AG04449 (cell line): ENCODE results near the gene EMD.
"Not testable (repeated sequence)": the region's sequence is repeated elsewhere in the genome, so short reads cannot be mapped to it uniquely, and the experiment has no call there.

Experiments
- CTCF ChIA-PET: fragments of 350-600 bp; formaldehyde crosslinking; extraction: SDS; loops from one replicate; lab custom pipeline; 2021; ENCODE audit warnings: antibody characterized with exemption; lab: Yijun Ruan, JAX
- POLR2A ChIA-PET: fragments of 400-600, 350-600 bp; formaldehyde crosslinking; extraction: SDS; loops from one replicate; lab custom pipeline; 2020; ENCODE audit warnings: antibody characterized with exemption, inconsistent platforms; lab: Yijun Ruan, JAX
- DNase-seq: peaks from one replicate; pipeline ENCODE4 v3.0.0-alpha.2; 2010; ENCODE audit warnings: low read depth, low spot score
- H3K4me3 ChIP-seq: 2 replicates; pipeline ENCODE4 v1.5.1; 2011; ENCODE audit warnings: low read depth, mild to moderate bottlenecking, control low read depth, low read length
- TF ChIP-seq, protein P1 (sequence below): IDR thresholded peaks from one replicate; pipeline ENCODE4 v1.5.1; 2011; ENCODE audit warnings: mild to moderate bottlenecking, moderate library complexity, low read length, control low read depth, inconsistent platforms; ENCODE audit not compliant: insufficient read depth; ENCODE audit errors: missing control alignments

EMD gene

DNA sequence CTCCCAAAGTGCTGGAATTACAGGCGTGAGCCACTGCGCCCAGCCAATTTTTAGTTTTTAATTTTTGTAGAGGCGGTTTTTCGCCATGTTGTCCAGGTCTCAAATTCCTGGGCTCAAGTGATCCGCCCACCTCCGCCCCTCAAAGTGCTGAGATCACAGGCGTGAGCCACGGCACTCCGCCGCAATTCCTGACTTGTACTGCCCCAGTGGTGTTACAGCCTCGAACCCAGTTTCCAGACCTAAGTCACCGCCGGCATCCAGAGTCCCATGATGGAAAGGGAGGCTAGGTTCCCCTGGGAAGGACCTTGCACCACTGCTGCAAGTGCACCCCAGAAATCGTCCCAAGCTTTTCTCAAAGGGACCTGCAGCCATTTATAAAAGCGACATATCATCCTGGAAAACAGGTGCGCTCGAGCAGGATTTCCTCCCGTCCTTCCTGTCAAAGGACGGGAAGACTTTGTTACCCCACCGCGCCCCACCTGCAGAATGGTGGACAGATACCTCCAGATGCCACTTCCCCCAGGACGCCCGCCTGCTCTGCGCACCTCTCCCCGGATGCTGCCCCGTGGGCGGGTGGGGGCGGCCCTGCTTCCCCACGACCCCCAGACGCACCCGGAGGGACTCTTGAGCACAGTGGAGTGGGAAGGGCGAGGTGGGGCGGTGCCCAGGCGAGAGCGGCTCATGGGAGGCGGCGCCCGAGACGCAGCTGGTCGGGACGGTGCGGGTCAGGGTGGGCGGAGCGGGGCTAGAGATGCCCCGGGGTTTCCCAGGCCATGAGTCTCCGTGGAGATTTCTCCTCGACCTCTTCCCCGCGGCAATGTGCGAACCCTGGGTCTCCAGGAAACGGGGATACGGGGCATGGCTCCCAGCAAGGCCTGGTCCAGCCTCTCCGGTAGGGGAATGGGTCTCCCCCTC, 18.1 kb downstream of the EMD start:
- peak overlapping the region; percentile 58 for H3K4me3 ChIP-seq
- POLR2A ChIA-PET: interaction anchor here (0.9 to 1.5 kb wide), 8 partner anchors 12 to 150 kb away, joined by 3 to 10 read pairs (median 4); partner anchors contain the start of genes ATP6AP1, DNASE1L1, IKBKG and SLC10A3
- no peak for DNase-seq
- CTCF ChIA-PET: interaction anchor here (1.6 to 2.8 kb wide), 2 partner anchors 11 to 23 kb away, joined by 4 to 12 read pairs; partner anchors contain the start of genes DNASE1L1 and FLNA
- TF ChIP-seq, protein P1, sequence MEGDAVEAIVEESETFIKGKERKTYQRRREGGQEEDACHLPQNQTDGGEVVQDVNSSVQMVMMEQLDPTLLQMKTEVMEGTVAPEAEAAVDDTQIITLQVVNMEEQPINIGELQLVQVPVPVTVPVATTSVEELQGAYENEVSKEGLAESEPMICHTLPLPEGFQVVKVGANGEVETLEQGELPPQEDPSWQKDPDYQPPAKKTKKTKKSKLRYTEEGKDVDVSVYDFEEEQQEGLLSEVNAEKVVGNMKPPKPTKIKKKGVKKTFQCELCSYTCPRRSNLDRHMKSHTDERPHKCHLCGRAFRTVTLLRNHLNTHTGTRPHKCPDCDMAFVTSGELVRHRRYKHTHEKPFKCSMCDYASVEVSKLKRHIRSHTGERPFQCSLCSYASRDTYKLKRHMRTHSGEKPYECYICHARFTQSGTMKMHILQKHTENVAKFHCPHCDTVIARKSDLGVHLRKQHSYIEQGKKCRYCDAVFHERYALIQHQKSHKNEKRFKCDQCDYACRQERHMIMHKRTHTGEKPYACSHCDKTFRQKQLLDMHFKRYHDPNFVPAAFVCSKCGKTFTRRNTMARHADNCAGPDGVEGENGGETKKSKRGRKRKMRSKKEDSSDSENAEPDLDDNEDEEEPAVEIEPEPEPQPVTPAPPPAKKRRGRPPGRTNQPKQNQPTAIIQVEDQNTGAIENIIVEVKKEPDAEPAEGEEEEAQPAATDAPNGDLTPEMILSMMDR: no peak

DNA sequence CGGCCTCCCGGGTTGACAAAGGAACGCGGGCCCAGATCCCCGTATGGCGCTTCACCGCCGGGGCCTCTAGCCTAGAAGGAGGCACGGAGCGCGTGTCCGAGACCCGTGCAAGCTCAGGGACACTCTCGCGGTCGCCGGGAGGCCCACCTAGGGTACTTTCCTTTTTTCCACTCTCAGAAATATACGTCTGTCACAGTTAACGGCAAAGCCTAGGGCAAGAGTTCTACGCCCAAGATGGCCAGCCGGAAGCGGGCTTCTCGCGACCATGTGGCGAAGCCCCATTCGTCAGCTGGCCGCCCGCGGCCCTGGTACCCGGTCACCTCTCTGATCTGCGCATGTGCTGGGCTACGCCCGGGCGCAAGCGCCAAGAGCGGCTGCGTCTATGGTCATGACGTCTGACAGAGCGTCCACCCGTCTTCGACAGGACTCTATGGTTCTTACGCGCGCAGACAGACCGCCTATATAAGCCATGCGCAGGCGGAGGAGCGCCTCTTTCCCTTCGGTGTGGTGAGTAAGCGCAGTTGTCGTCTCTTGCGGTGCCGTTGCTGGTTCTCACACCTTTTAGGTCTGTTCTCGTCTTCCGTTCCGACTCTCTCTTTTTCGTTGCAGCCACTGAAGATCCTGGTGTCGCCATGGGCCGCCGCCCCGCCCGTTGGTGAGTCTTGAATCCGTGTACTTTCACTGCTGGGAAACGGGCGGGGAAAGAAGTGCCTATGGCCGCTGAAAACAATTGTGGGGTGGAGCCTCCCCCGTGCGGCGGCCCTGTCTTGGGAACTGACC, 19.0 kb downstream of the EMD start, which contains the start of gene RPL10:
Gene RPL10, plus strand, starts transcription at position 490 of the 780 bp plus-strand sequence. Its CDS starts 143 bp downstream, at position 633.
- DNase-seq: peak; percentile 88
- ChIA-PET POLR2A (interaction anchor here (0.7 to 3.7 kb wide), 12 partner anchors 9 to 149 kb away, joined by 3 to 15 read pairs (median 4); partner anchors contain the start of genes ATP6AP1, DNASE1L1, IKBKG and SLC10A3), CTCF (interaction anchor here (0.6 to 2.8 kb wide), 7 partner anchors 10 to 136 kb away, joined by 3 to 12 read pairs (median 5); partner anchors contain the start of genes DNASE1L1 and FLNA)
- peak within 1 kb of the TSS; percentile 79 for H3K4me3 ChIP-seq
- TF ChIP-seq, protein P1: no peak

DNA sequence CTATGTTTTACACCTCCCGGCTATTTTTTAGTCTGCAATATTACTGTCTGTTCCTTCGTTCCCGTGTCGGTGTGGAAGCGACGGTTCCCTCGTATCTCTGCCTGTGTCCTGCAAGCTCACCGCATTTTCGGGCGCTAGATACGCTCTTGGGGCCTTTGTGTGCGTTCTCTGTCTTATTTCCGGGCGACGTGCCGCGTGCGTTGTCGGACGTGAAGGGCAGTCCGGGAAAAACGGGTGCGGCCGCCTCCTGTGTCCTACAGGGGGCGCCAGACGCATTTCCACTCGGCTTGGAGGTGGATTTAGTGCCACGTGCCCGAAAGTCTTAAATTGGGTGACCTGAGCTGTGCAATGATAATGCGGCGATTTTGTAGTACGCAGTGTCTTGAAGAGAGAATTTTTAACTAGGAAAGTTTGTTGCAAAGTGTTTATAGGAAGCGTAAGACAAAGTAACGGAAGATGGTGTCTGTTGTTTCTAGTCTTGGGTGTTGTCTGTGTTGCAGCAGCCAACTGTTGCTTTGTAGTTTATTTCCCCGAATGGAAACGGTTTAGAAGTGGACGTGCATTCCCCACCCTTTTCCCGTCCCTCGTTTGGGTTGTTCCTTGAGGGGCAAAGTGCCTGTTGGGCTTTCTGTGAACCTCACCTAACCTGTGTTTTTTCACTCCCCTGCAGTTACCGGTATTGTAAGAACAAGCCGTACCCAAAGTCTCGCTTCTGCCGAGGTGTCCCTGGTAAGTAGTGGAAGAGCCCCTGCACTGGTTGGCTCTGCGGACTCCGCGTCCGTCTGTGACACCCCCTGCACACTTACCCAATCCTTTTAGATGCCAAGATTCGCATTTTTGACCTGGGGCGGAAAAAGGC, 19.8 kb downstream of the EMD start:
- ChIA-PET POLR2A (interaction anchor here (0.7 to 3.7 kb wide), 9 partner anchors 8 to 142 kb away, joined by 3 to 15 read pairs (median 5); partner anchors contain the start of genes DNASE1L1, FAM3A, SLC10A3 and TAFAZZIN), CTCF (interaction anchor here (0.6 to 2.8 kb wide), 8 partner anchors 10 to 138 kb away, joined by 3 to 12 read pairs (median 6); partner anchors contain the start of gene DNASE1L1)
- TF ChIP-seq, protein P1: peak; percentile 80
- no peak for DNase-seq
- peak overlapping the region; percentile 79 for H3K4me3 ChIP-seq

DNA sequence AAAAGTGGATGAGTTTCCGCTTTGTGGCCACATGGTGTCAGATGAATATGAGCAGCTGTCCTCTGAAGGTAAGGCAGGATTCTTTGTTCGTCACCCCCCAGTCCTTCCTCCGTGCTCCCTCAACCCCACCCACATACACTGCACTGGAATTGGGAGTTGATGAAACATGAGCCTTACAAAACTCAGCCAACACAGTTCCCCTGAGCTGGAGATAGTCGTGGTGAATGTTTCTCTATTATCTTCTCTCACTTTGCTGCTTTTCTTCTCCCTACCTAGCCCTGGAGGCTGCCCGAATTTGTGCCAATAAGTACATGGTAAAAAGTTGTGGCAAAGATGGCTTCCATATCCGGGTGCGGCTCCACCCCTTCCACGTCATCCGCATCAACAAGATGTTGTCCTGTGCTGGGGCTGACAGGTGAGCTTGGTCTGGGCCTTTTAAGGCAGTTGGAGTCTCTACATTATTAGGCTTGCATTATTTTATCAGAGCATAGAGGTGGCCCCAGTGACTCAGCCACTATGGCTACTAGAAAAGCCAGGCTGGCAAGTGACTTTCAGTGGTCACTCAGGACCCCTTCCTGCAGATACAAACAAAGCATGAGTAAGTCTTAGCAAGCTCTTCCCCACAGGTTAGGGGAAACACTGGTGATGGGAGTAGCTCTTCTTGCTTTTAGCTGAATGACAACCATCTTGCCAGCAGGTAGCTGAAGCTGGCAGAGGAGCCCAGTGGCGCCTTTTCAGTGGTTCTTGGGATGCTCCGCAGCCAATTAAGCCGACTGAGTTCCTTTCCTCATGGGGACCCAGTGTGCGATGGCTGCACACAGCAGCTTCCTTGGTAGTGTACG, 20.7 kb downstream of the EMD start:
- CTCF ChIA-PET: interaction anchor here (0.5 to 2.8 kb wide), 6 partner anchors 9 to 472 kb away, joined by 3 to 12 read pairs (median 6); partner anchors contain the start of gene DNASE1L1
- peak overlapping the region; percentile 79 for H3K4me3 ChIP-seq
- POLR2A ChIA-PET: interaction anchor here (0.6 to 3.7 kb wide), 5 partner anchors 10 to 132 kb away, joined by 3 to 15 read pairs (median 5); partner anchors contain the start of genes DNASE1L1, FAM3A and TAFAZZIN
- TF ChIP-seq, protein P1: no peak
- no peak for DNase-seq

DNA sequence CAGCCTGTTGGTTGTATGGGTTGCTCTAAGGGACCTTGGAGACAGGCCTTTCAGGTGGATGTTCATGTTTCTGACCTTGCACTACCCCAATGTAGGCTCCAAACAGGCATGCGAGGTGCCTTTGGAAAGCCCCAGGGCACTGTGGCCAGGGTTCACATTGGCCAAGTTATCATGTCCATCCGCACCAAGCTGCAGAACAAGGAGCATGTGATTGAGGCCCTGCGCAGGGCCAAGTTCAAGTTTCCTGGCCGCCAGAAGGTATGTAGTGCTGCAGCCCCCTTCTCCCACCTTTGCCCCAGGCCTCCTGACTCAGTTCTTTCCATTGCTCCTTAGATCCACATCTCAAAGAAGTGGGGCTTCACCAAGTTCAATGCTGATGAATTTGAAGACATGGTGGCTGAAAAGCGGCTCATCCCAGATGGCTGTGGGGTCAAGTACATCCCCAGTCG, 21.3 kb downstream of the EMD start:
- not testable (repeated sequence) for DNase-seq
- POLR2A ChIA-PET: interaction anchor here (1.0 to 3.7 kb wide), 2 partner anchors 9 to 11 kb away, joined by 3 to 15 read pairs; partner anchors contain the start of genes DNASE1L1 and TAFAZZIN
- H3K4me3 ChIP-seq: peak overlapping the region; percentile 79
- CTCF ChIA-PET: interaction anchor here (0.5 to 2.8 kb wide), 4 partner anchors 8 to 473 kb away, joined by 3 to 12 read pairs (median 9); partner anchors contain the start of gene DNASE1L1
